Measurements from ENCODE around the gene ELP4. TPM values are rescaled to one million over a fixed set of nuclear protein-coding genes. Genes with fewer than 3 reads are reported as not detected.

The ELP4 gene
- total RNA-seq, 1 experiment from 2014 or later, result 15.2 TPM

DNA sequence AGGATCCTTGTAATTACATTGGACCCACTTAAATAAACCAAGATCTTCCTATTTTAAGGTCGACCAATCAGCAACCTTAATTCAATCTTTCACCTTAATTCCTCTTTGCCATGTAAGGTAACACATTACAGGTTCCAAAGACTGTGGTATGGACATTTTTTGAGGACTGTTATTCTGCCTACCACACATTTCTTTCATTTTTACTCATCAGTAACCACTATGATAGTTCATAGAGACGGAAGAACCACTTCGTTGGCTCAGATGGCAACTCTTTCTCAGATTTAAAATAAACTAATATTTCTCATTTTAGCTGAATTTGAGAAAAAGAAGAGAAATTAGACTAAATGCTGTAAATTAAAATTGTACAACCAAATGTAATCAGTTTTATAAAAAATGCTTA is 205.3 kb downstream of the ELP4 start:
- H3K27ac ChIP-seq (ENCODE audit: insufficient read length, low read depth, low read length), result no peak overlapping the region
- H3K4me3 Mint-ChIP-seq, result no peak overlapping the region
- H4K20me1 ChIP-seq (ENCODE audit: control insufficient read depth, insufficient read depth, insufficient read length), result no peaks in the 10 kb centered on the region
- H3K18ac ChIP-seq (ENCODE audit: insufficient read length, low read depth, low read length), result no peak overlapping the region
- H3K23ac ChIP-seq (ENCODE audit: insufficient read length, low read depth, low read length), result no peak overlapping the region
- H2BK15ac ChIP-seq (ENCODE audit: low read depth, low read length), result no peak overlapping the region
- H3K27ac Mint-ChIP-seq, result no peak overlapping the region
- H2BK5ac ChIP-seq (ENCODE audit: insufficient read length, low read length), result no peak overlapping the region
- H3K36me3 Mint-ChIP-seq (ENCODE audit: insufficient read depth in 1 of 3, low read depth in 3 of 3), result peaks cover 0 to 6% (median 3%) of the 10 kb centered on the region in 3 experiments; a peak in 4 of 7 replicates
- H2BK20ac ChIP-seq (ENCODE audit: low read depth, low read length, poor library complexity, severe bottlenecking), result no peak overlapping the region
- H4K5ac ChIP-seq (ENCODE audit: insufficient read length, low read depth, low read length), result no peak overlapping the region
- no peaks in the 10 kb centered on the region for H3K27me3 Mint-ChIP-seq (ENCODE audit: low read depth)
- no peak overlapping the region for H3T11ph ChIP-seq (ENCODE audit: low read length)
- no peak overlapping the region for H3K56ac ChIP-seq (ENCODE audit: insufficient read length, low read depth, low read length)
- H2AFZ ChIP-seq (ENCODE audit: low read length), result no peak overlapping the region
- no peak overlapping the region for H3K4ac ChIP-seq (ENCODE audit: low read depth, low read length)
- no peak overlapping the region for H2AK5ac ChIP-seq (ENCODE audit: insufficient read length, low read length)
- peaks cover 11 to 18% of the 10 kb centered on the region in 2 experiments for H3K4me1 Mint-ChIP-seq
- H3K79me2 ChIP-seq (ENCODE audit: insufficient read depth, low read length), result no peaks in the 10 kb centered on the region
- no CpG with 5 or more reads among the region's 3 CpGs for WGBS (ENCODE audit: extremely low coverage, insufficient read length, low lambda C conversion rate)
- no peak overlapping the region for H4K8ac ChIP-seq (replicated peaks; ENCODE audit: insufficient read length, low read depth, low read length)
- no peak overlapping the region for H2BK120ac ChIP-seq (ENCODE audit: low read depth, low read length, poor library complexity, severe bottlenecking)
- peaks cover 0 to 7% of the 10 kb centered on the region in 2 experiments; a peak in 2 of 5 replicates for H3K9me3 Mint-ChIP-seq
- no peaks in the 10 kb centered on the region for H3K23me2 ChIP-seq (ENCODE audit: insufficient read length, low read depth, low read length, poor library complexity, severe bottlenecking)
- H3K9ac ChIP-seq (ENCODE audit: extremely low read depth, insufficient read length, low read length), result no peak overlapping the region
- H3K79me1 ChIP-seq (ENCODE audit: insufficient read depth, low read depth, low read length, poor library complexity, severe bottlenecking), result no peaks in the 10 kb centered on the region
- no peaks in the 10 kb centered on the region for H3K9me3 ChIP-seq (ENCODE audit: control insufficient read depth, low read depth, low read length)
- no peak overlapping the region for H3K4me2 ChIP-seq (ENCODE audit: insufficient read depth, insufficient read length, low read length)
- TF ChIP-seq CTCF (conservative IDR thresholded peaks at IDR 0.05), result no peak
- peaks cover 2% of the 10 kb centered on the region; the same call in 1 of the 2 replicates for H3K4me1 ChIP-seq (ENCODE audit: insufficient read depth, low read length)
- H3K27me3 ChIP-seq (ENCODE audit: insufficient read depth, low read length), result no peaks in the 10 kb centered on the region
- no peak overlapping the region for H2BK12ac ChIP-seq (ENCODE audit: insufficient read length, low read depth, low read length)
- DNase-seq, result no peak
- H3K14ac ChIP-seq (ENCODE audit: insufficient read depth, low read length), result no peak overlapping the region
- no peak overlapping the region for H4K91ac ChIP-seq (ENCODE audit: insufficient read length, low read depth, low read length)

Data from H9 (cell line).